GM21367 (cell line): ENCODE measurements around the gene FARP1.

Experiments used
- ATAC-seq: cut with Tn5 transposase; IDR thresholded peaks from one replicate; pipeline ENCODE4 v1.9.1; 2021; ENCODE audit not compliant: unreplicated experiment

FARP1 gene

GRCh38 chr13:98134901-98135300 lies 8.0 kb upstream of the FARP1 start:
- ATAC-seq: no peak

GRCh38 chr13:98141091-98141490 lies 1.8 kb upstream of the FARP1 start:
- no peak for ATAC-seq

GRCh38 chr13:98141509-98142379 lies 1.1 kb upstream of the FARP1 start:
- ATAC-seq: no peak

GRCh38 chr13:98143157-98143553 lies 261 bp downstream of the FARP1 start:
- ATAC-seq: peak; percentile 26

GRCh38 chr13:98143601-98144026 lies 720 bp downstream of the FARP1 start:
- ATAC-seq: peak; percentile 8

DNA sequence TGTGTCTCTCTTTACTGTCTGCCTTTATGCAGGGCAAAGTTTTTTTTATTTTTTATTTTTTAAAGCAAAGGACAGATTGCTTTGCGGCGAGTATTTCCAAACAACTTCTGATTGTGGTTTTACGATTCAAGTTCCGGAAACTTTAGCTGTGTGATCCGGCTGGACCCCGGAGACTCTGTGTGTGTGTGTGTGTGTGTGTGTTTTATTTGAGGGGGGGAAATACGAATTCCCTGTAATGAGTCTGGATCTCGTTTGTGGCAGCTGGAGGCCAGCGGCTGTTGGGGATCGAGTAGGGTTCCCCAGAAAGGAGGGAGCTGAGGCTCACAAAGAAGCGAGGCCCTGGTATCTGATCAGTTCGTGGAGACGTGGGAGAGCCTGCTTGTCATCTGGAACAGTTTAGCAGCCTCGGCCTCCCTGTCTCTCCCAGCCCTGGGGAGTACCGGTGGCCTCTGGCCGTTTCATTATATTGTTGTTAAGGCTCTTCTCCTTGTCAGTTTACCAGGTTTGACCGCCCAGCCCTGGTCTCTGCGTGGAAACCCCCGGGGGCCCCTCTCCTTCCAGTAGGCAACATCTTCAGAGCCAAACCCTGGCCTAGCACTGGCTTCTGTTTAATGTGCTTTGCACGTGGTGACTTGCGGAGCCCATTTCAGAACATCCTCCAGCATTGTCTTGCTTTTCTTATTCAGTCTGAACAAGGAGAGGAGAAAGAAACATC lies 1.3 kb downstream of the FARP1 start:
- ATAC-seq: no peak

DNA sequence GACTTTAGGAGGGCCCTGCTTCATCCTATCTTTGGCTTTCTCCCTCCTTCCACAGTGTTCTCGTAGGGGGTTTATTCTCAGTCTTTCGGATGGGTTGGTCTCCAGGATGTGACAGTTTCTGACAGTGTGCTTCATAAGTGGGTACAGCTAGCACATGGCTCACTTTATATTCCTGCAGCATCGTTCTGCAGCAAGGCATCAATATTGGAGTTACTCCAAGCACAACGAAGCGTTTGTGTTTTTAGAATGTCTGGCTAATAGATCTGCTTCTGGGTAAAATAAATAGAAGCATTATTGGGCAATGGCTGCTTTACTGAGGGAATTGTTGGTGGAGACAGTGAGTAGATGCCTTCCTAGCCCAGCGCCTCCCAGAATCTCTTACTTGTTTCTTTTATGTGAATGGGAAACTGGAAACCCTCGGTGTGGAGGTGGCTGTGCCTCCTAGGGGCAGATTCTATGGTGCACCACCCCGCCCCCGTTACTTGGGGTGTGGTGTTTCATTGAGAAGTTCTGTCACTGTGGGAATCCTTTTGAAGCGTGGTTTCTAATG lies 2.0 kb downstream of the FARP1 start:
- ATAC-seq: no peak

DNA sequence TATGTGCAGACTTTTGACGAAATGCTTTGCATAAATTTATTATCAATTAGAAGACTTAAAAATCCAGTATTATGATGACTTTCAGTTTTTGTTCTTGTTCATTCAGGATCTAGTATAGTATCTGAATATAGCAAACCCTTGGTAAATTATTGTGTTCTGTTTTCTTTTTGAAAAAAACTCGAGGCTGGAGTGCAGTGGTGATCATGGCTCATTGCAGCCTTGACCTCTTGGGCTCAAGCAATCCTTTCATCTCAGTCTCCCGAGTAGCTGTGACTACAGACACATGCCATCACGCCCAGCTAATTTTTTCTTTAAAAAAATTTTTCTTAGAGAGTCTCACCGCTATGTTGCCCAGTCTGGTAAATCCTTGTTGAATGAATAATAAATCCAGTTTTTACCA lies 4.6 kb downstream of the FARP1 start:
- ATAC-seq: no peak

GRCh38 chr13:98150832-98151479 lies 8.1 kb downstream of the FARP1 start:
- ATAC-seq: no peak

- ATAC-seq: no peak
These were observed 12.7 kb downstream of the FARP1 start for GRCh38 chr13:98155475-98156109.

- no peak for ATAC-seq
These were observed 13.4 kb downstream of the FARP1 start for GRCh38 chr13:98156259-98156658.

GRCh38 chr13:98157188-98157587 lies 14.3 kb downstream of the FARP1 start:
- ATAC-seq: no peak

DNA sequence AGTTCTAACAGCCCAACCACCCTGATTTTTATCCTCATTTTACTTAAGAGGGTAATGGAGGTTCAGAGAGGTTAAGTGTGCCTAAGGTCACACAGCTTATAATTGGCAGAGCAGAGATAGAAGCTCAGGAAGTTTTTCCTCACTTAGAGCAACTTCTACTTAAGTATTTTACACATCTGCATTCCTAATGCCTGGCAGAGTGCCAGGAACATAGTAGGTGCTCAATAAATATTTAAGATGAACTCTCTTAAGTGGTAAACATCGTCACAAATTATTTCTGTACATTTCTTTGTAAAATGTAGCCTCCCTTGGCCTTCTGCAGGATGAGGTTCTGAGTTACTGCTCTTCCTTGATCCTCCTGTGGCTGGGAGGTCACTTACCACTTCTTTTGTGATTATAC lies 14.7 kb downstream of the FARP1 start:
- no peak for ATAC-seq

DNA sequence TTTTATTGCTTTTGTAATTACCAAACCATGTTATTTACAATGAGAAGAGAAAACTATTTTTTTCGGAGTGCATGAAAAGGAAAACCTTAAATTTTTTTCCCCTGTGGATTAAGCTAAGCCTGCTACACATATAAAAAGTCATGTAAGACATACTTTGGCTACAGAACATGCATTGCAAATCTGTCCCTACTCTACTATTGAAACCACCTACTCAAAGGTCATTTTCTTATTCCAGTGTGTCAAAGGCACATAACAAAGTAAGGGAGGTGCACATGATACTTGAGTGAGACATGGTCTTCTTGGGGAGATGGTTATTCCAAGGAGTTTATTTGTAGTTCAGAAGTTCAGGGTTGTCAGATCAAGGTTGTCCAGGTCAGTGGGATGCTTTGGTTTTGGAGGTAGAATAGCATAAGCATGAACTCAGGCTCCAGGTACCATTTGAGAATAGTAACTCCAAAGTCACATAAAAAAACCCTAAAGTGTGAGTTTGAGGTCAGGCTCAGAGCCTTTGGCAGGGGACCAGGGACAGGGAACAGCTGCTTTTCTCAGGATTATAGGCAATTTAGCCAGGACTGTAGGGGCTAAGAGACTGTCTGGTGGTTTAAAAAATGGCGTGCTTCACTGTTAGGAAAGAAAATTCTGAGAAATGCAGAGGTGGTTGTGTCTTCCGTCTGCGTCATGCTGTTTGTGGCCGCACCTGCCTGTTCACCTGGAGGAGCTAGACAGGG lies 15.4 kb downstream of the FARP1 start:
- ATAC-seq: no peak

DNA sequence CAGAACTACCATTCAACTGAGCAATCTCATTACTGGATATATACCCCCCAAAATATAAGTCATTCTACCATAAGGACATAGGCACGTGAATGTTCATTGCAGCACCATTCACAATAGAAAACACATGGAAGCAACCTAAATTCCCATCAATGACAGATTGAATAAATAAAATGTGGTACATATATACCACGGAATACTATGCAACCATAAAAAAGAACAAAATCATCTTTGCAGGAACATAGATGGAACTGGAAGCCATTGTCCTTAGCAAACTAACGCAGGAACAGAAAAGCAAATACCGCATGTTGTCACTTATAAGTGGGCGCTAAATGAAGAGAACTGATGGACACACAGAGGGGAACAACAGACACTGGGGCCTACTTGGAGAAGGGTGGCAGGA lies 20.0 kb downstream of the FARP1 start:
- no peak for ATAC-seq

GRCh38 chr13:98169331-98169730 lies 26.4 kb downstream of the FARP1 start:
- ATAC-seq: no peak

GRCh38 chr13:98171900-98172589 lies 29.2 kb downstream of the FARP1 start:
- ATAC-seq: no peak

DNA sequence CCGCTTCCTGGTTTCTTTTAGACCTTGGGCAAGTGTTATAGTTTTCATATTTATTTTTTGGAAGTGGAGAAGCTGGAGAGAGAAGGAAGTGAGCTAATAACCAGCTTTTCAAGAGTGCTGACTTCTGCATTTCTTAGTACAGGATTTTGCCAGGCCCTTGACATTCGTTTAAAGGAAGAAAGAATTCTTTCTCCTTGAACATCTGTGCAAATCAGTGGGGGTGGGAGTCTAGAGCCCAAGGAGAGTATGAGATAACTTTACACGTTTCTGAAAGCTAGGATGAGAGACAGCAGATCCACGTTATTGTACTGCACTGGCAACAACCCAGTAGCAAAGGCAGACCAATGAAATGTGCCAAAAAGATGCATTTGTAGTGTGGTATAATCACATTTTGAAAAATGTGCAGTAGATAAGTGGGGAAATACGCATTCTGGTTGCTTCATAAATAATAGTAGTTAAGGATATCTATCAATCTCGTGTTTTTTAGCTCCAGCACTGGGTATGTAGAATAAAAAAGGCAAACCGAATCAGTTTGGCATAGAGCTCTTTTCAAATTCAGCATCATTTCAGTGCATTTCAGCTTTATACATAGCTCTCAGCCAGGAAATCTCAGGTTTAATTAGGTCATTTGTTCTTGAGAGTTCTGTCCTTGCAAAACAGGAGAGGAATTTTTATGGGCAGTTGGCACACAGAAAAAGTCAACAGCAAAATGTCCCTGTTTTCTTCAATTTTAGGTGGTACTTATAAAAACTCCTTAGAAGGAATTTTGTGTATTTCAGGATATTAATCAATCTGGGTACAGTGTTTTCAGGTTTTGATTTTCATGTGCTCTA lies 29.9 kb downstream of the FARP1 start:
- no peak for ATAC-seq
